HEK293T (cell line): ENCODE data around the gene CPM.

Source experiments
- CTCF ChIA-PET: fragments of 350-600 bp; formaldehyde crosslinking; extraction: SDS; loops from one replicate; lab custom pipeline; 2021; ENCODE audit warnings: antibody characterized with exemption, inconsistent platforms; lab: Yijun Ruan, JAX
- POLR2A ChIA-PET: fragments of 350-600 bp; formaldehyde crosslinking; extraction: SDS; loops from one replicate; lab custom pipeline; 2020; ENCODE audit warnings: antibody characterized with exemption, inconsistent platforms; lab: Yijun Ruan, JAX
- DNase-seq: peaks from one replicate; pipeline ENCODE4 v3.0.0; 2012; ENCODE audit warnings: mixed read lengths; ENCODE audit errors: extremely low spot score
- ARNT ChIP-seq: fragments of 450-650 bp; IDR thresholded peaks from 2 replicates; pipeline ENCODE4 v1.6.1; 2017; ENCODE audit warnings: mild to moderate bottlenecking
- BHLHE40 ChIP-seq: fragments of 450-650 bp; IDR thresholded peaks from 2 replicates; pipeline ENCODE4 v1.6.1; 2016; ENCODE audit warnings: mild to moderate bottlenecking, moderate library complexity, borderline replicate concordance
- CTBP1 ChIP-seq: fragments of 450-650 bp; IDR thresholded peaks from 2 replicates; pipeline ENCODE4 v1.6.1; 2016; ENCODE audit warnings: borderline replicate concordance
- ELF4 ChIP-seq: fragments of 450-650 bp; IDR thresholded peaks from 2 replicates; pipeline ENCODE4 v1.6.1; 2017; ENCODE audit warnings: antibody characterized with exemption
- FOXA1 ChIP-seq: fragments of 450-650 bp; IDR thresholded peaks from 2 replicates; pipeline ENCODE4 v1.6.1; 2016; ENCODE audit warnings: mild to moderate bottlenecking
- FOXK2 ChIP-seq: fragments of 450-650 bp; IDR thresholded peaks from 2 replicates; pipeline ENCODE4 v1.6.1; 2016; ENCODE audit warnings: mild to moderate bottlenecking
- FOXM1 ChIP-seq: fragments of 450-650 bp; IDR thresholded peaks from 2 replicates; pipeline ENCODE4 v1.6.1; 2017; ENCODE audit warnings: mild to moderate bottlenecking, borderline replicate concordance
- HDGF ChIP-seq: fragments of 450-650 bp; IDR thresholded peaks from 2 replicates; pipeline ENCODE4 v1.6.1; 2017; ENCODE audit warnings: antibody characterized with exemption, borderline replicate concordance
- L3MBTL2 ChIP-seq: fragments of 450-650 bp; conservative IDR thresholded peaks from 2 replicates; pipeline ENCODE4 v1.6.1; 2016; ENCODE audit warnings: mild to moderate bottlenecking
- LEF1 ChIP-seq: fragments of 450-650 bp; IDR thresholded peaks from 2 replicates; pipeline ENCODE4 v1.6.1; 2017; ENCODE audit warnings: mild to moderate bottlenecking, borderline replicate concordance
- NFRKB ChIP-seq: fragments of 450-650 bp; IDR thresholded peaks from 2 replicates; pipeline ENCODE4 v1.6.1; 2016; ENCODE audit warnings: mild to moderate bottlenecking, moderate library complexity
- PKNOX1 ChIP-seq: fragments of 450-650 bp; IDR thresholded peaks from 2 replicates; pipeline ENCODE4 v1.6.1; 2016
- SP1 ChIP-seq: fragments of 450-650 bp; IDR thresholded peaks from 2 replicates; pipeline ENCODE4 v1.6.1; 2017
- SUZ12 ChIP-seq: fragments of 450-650 bp; IDR thresholded peaks from 2 replicates; pipeline ENCODE4 v1.6.1; 2016; ENCODE audit warnings: mild to moderate bottlenecking
- TARDBP ChIP-seq: fragments of 450-650 bp; IDR thresholded peaks from 2 replicates; pipeline ENCODE4 v1.6.1; 2016
- ZNF384 ChIP-seq: fragments of 450-650 bp; IDR thresholded peaks from 2 replicates; pipeline ENCODE4 v1.6.1; 2016

CPM gene

GRCh38 chr12:68976395-68976841 is 43.4 kb upstream of the CPM start:
- no peak for DNase-seq
- TF ChIP-seq FOXM1 = no peak
- ChIA-PET POLR2A (no interaction called here), CTCF (no interaction called here)

GRCh38 chr12:68975811-68976210 is 42.8 kb upstream of the CPM start:
- POLR2A ChIA-PET = no interaction called here

GRCh38 chr12:68972595-68972994 is 39.6 kb upstream of the CPM start:
- ChIA-PET CTCF (no interaction called here), POLR2A (no interaction called here)
- no peak for DNase-seq
- TF ChIP-seq HDGF (no peak), NFRKB (no peak), SP1 (no peak), FOXA1 (no peak), ARNT (no peak)

More at GRCh38 chr12:68975811-68976210, 42.8 kb upstream of the CPM start:
- CTCF ChIA-PET = no interaction called here
- no peak for TF ChIP-seq PKNOX1
- TF ChIP-seq L3MBTL2 = no peak
- no peak for TF ChIP-seq SP1
- no peak for TF ChIP-seq FOXA1
- no peak for TF ChIP-seq LEF1
- TF ChIP-seq NFRKB = no peak
- TF ChIP-seq FOXK2 = no peak
- no peak for TF ChIP-seq ARNT
- DNase-seq = no peak

- TF ChIP-seq TARDBP = no peak
- TF ChIP-seq L3MBTL2 = no peak
- TF ChIP-seq LEF1 = no peak
- no peak for TF ChIP-seq ELF4
- no peak for TF ChIP-seq PKNOX1
- no peak for TF ChIP-seq ARNT
- no peak for TF ChIP-seq CTBP1
- no peak for TF ChIP-seq HDGF
- ChIA-PET CTCF (no interaction called here), POLR2A (no interaction called here)
- DNase-seq = no peak
Measured at GRCh38 chr12:68971404-68971803, 38.4 kb upstream of the CPM start.

- no peak for DNase-seq
- CTCF ChIA-PET = no interaction called here
- no peak for TF ChIP-seq HDGF
- no peak for TF ChIP-seq ARNT
- TF ChIP-seq SUZ12 = no peak
- no peak for TF ChIP-seq ELF4
- no peak for TF ChIP-seq FOXM1
- TF ChIP-seq TARDBP = no peak
- TF ChIP-seq CTBP1 = no peak
- TF ChIP-seq FOXA1 = no peak
- no peak for TF ChIP-seq PKNOX1
- TF ChIP-seq SP1 = no peak
- no peak for TF ChIP-seq ZNF384
- no peak for TF ChIP-seq BHLHE40
- TF ChIP-seq LEF1 = no peak
- no peak for TF ChIP-seq NFRKB
- TF ChIP-seq L3MBTL2 = no peak
- TF ChIP-seq FOXK2 = no peak
- POLR2A ChIA-PET = no interaction called here
Measured at GRCh38 chr12:68970951-68971350, 38.0 kb upstream of the CPM start.

- POLR2A ChIA-PET = no interaction called here
- no peak for DNase-seq
- TF ChIP-seq NFRKB (no peak), BHLHE40 (no peak), FOXA1 (no peak), L3MBTL2 (no peak), ARNT (no peak), ELF4 (no peak), LEF1 (no peak), FOXM1 (no peak), FOXK2 (no peak), TARDBP (no peak), PKNOX1 (no peak), ZNF384 (no peak), SUZ12 (no peak), CTBP1 (no peak), HDGF (no peak), SP1 (no peak)
- CTCF ChIA-PET = interaction anchor here (0.6 kb wide), 1 partner anchor 290 kb away, joined by 4 read pairs; no protein-coding TSS in a partner anchor
Measured at GRCh38 chr12:68970306-68970705, 37.3 kb upstream of the CPM start.

- DNase-seq = no peak
- TF ChIP-seq FOXK2 (no peak), SUZ12 (no peak), L3MBTL2 (no peak), CTBP1 (no peak), TARDBP (no peak), NFRKB (no peak)
- ChIA-PET CTCF (no interaction called here), POLR2A (no interaction called here)
Measured at GRCh38 chr12:68967046-68967445, 34.1 kb upstream of the CPM start.
